HG02642 (cell line): ENCODE results near the gene SF3B3.

ENCODE experiments used
- ATAC-seq: cut with Tn5 transposase; IDR thresholded peaks from one replicate; pipeline ENCODE4 v1.9.1; 2021; ENCODE audit warnings: mild to moderate bottlenecking; ENCODE audit not compliant: unreplicated experiment, poor library complexity

SF3B3 gene

GRCh38 chr16:70523743-70524398, at the start of gene SF3B3:
Gene SF3B3, plus strand, starts transcription at chr16:70523816. Its CDS starts 2,841 bp downstream, at chr16:70526657.
- peak; percentile 51 for ATAC-seq

DNA sequence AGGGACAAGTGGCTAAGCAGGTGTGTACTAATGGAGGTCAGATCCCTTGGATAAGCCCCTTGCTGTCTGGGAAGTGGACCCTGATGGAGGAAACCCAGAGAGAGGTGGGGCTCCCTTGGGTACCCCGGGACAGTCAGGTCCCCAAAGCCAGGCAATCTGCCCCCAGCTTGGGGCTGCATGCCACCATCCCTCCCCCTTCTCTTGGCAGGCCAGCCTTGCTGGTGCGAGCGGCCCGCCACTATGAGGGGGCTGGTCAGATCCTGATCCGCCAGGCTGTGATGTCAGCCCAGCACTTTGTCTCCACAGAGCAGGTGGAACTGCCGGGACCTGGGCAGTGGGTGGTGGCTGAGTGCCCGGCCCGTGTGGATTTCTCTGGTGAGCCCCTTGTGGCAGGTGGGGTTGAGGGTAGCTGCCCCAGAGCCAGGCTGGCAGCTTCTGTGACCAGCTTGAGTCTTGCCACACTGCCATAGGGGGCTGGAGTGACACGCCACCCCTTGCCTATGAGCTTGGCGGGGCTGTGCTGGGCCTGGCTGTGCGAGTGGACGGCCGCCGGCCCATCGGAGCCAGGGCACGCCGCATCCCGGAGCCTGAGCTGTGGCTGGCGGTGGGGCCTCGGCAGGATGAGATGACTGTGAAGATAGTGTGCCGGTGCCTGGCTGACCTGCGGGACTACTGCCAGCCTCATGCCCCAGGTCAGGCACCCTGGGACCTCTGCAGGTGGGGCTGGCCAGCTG, 49.1 kb upstream of the SF3B3 start:
- ATAC-seq = no peak

- ATAC-seq = no peak
Observed at GRCh38 chr16:70475054-70475871, 48.4 kb upstream of the SF3B3 start.

GRCh38 chr16:70476272-70477020, 47.2 kb upstream of the SF3B3 start:
- peak; percentile 80 for ATAC-seq

DNA sequence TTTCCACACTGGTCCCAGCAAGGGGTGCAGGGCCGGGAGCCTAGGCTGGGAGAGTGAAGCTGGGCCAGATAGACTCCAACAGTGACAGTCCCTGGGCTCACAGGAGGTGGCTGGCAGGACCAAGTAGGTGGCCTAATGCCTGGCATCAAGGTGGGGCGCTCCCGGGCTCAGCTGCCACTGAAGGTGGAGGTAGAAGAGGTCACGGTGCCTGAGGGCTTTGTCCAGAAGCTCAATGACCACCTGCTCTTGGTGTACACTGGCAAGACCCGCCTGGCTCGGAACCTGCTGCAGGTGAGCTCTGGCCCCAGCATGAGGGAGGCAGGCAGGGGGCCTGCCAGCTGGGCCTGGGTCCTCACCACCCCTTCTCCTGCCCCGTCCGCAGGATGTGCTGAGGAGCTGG, 45.4 kb upstream of the SF3B3 start:
- ATAC-seq = no peak

DNA sequence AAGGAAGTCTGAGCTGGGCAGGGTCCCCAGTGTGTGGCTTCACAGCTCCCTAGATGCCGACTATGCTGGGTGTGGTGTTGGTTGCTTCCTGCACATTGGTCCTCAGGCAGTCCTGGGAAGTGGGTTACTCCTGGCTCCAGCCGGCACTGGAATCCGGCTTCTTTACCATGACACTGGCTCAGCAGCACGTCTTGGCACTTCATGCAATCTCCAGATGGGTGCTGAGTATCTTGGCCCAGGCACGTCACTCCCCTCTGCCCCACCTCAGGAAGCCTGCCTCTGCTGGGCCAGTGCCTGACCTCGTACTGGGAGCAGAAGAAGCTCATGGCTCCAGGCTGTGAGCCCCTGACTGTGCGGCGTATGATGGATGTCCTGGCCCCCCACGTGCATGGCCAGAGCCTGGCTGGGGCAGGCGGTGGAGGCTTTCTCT, 44.7 kb upstream of the SF3B3 start:
- ATAC-seq = no peak

- ATAC-seq = no peak
Observed at GRCh38 chr16:70480127-70481105, 43.2 kb upstream of the SF3B3 start.

DNA sequence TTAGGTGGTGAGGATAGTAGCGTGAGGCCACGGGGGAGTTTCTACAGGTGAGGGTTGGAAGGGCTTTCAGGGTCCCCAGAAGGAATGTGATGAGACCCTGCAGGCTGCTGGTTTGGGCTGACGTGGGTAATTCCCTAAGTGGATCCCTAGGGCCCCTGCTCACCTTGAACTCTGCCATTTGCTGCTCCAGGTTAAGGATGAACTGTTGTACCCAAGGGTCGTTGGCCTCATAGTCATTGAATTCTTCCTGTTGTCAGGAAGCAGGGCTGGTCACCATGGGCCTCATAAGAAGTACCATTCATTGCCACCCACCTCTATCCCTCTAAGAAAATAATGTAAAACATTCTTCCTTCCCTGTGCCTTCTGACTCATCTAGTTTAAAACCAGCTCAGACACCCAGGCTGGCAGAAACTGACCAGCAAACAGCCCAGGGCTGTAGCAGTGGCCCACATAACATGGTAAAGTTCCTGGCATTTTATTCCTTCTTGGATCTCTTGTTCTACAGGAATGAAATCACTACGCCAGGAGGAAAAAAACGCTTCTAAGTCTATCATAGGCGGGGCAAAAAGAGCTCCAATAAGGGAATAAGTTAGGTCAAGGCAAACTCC, 41.6 kb upstream of the SF3B3 start:
- no peak for ATAC-seq

- ATAC-seq = no peak
Observed at GRCh38 chr16:70482624-70483023, 41.0 kb upstream of the SF3B3 start.

DNA sequence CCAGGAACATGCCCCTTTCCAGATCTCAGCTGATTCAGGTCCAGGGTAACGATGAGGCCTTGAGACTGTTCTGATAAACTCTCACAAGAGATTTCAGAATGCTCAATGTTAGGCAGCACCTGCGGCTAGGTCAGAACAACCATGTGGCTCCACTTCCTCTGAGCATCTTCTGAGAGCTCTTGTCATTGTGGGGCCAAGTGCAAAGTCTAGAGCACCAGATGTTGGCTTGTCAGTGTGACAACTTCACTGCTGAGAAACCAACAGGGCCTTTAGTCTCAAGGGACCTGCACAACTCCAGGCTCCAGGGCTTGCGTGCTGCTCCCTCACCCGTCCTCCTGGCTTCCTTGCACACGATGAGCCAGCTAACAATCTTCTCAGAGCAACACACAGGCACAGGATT, 40.2 kb upstream of the SF3B3 start:
- ATAC-seq = no peak

DNA sequence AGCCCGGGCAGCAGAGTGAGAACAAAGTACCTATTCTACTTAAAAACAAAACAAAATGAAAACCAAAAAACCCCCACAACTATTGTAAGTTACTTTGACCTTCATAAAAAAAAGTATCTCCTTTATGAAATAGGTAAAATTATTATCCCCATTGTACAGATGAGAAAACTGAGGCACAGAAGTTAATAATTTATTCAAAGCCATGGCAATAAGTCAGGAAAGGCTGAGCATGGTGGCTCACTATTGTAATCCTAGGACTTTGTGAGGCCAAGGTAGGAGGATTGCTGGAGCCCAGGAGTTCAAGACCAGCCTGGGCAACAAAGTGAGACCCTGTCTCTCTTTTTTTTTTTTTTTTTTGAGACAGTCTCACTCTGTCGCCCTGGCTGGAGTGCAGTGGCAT, 38.7 kb upstream of the SF3B3 start:
- ATAC-seq = no peak

DNA sequence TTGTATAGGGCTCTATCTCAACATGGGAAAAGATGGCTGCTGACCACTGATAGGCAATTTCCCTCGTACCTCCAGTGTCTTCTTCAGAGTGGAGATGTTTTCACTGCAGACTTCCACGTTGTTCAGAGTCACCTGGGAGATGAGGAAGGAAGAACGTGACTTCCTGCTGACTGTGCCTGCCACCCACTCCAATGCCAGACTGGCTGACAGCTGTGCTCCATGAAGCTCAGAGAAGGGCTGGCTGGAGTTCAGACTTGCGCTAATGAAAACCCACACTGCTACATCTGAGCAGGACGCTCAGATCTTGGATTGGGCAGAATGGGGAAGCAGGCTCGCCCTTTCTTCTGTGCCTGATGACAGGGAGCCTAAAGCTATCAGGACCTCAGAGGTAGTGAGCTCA, 33.4 kb upstream of the SF3B3 start:
- ATAC-seq = no peak

GRCh38 chr16:70493802-70494201, 29.8 kb upstream of the SF3B3 start:
- no peak for ATAC-seq

- no peak for ATAC-seq
Observed at GRCh38 chr16:70494202-70494770, 29.3 kb upstream of the SF3B3 start.

- no peak for ATAC-seq
Observed at GRCh38 chr16:70494777-70495176, 28.8 kb upstream of the SF3B3 start.

DNA sequence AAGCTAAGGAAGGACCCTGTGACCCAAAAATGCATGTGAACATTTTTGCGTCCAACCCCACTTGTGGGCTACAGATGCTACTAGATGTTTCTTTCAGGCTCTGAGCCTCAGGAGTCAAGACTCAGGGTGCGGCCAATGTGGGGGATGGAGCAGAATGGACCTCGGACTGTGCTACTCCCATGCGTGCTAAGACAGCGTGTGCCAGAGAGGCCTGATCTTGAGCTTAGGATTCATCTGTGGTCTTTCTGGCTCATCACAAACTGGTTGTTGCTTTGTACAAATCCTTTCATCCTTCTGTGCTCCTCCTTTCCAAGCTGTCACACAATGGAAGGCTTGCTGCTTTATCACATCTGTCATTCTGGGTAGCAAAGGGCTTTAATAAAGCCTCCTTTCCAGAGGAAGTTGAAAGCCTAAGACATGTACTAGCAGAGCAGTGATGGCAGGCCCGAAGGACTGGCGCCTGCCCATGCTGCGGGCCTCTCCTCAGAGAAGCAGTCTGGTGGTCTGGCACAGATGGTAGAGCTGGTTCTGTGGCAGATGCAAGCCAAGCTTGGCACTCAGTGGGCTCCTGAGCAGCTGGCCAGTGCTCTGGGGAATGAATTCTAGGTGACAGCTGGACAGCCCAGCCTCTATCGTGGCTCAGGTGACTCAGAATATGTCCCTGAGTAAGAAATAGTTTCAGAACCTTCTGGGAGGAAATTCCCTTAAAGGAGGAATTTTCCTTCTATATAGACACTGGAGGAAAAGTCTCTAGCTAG, 28.0 kb upstream of the SF3B3 start:
- no peak for ATAC-seq

DNA sequence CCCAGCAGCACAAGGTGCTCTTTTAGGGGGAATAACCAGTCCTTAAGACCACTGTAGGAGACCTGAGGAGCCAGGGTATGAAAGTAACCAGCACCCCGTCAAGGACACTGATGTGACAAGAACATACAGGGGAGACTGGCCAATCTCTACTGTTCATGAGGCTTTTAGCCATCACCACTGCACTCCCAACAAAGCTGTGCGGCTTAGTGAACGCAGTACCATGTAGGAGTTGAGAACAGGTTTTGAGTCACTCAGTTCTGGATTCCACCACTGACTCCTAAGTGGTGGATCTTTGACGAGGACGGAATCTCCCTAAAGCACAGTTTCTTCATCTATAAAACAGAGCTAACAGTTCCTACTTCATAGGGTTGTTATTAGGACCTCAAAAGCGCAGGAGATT, 27.1 kb upstream of the SF3B3 start:
- no peak for ATAC-seq

DNA sequence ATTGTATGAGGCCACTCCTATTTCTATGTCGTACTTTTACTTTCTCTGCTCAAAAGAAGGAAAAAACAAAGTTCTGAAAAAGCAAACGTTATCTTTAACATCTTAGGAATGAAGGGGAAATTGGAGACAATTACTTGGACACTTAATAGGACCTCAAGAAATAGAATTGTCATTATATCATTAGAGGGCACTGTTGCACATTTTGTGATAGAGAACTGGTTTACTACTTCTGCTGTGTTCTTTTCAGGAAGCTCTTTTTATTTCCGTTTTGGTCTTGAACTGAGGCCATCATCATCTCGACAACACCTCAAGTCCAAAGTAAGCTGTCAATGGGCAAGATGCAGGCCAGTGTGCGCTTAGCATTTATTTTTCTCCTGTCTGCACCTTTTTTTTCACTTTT, 14.9 kb upstream of the SF3B3 start:
- no peak for ATAC-seq
